ENCODE results near the gene CLMN.
A peak's percentile ranks its signal among the peaks of the same experiment; 100 is the strongest.

CLMN gene

GRCh38 chr14:95264271-95264973 lies 55.3 kb downstream of the CLMN start:
- TF ChIP-seq CTCF (conservative IDR thresholded peaks at IDR 0.05; ENCODE audit: low read depth, low read length), result no peak
- no peak overlapping the region for H3K4me3 ChIP-seq (ENCODE audit: low read depth, low read length)
- DNase-seq (ENCODE audit: low read depth), result no peak

GRCh38 chr14:95263527-95264231 lies 56.0 kb downstream of the CLMN start:
- TF ChIP-seq CTCF (conservative IDR thresholded peaks at IDR 0.05; ENCODE audit: low read depth, low read length), result no peak
- no peak overlapping the region for H3K4me3 ChIP-seq (ENCODE audit: low read depth, low read length)
- DNase-seq (ENCODE audit: low read depth), result no peak

- no peak for DNase-seq (ENCODE audit: low read depth)
- TF ChIP-seq CTCF (conservative IDR thresholded peaks at IDR 0.05; ENCODE audit: low read depth, low read length), result no peak
- no peak overlapping the region for H3K4me3 ChIP-seq (ENCODE audit: low read depth, low read length)
Observed at GRCh38 chr14:95262511-95262891, 57.2 kb downstream of the CLMN start.

- DNase-seq (ENCODE audit: low read depth), result no peak
- no peak for TF ChIP-seq CTCF (conservative IDR thresholded peaks at IDR 0.05; ENCODE audit: low read depth, low read length)
- H3K4me3 ChIP-seq (ENCODE audit: low read depth, low read length), result no peak overlapping the region
Observed at GRCh38 chr14:95261616-95262510, 57.8 kb downstream of the CLMN start.

- no peak for TF ChIP-seq CTCF (conservative IDR thresholded peaks at IDR 0.05; ENCODE audit: low read depth, low read length)
- H3K4me3 ChIP-seq (ENCODE audit: low read depth, low read length), result no peak overlapping the region
- peak; percentile 73 for DNase-seq (ENCODE audit: low read depth)
Observed at GRCh38 chr14:95260537-95261361, 59.0 kb downstream of the CLMN start.

All from choroid plexus epithelial cell (primary cell).